Tracheal epithelial cell (primary cell): Measurements from ENCODE around the gene LPAR1. TPM values are rescaled to one million over a fixed set of nuclear protein-coding genes. Genes with fewer than 3 reads are reported as not detected.

Experiments
- total RNA-seq: library from RNA; depleted of rRNA; stranded (reverse); fragments of >200 nt; gene quantifications from 2 replicates; pipeline ENCODE4 v1.2.1, GENCODE V29; 2014

LPAR1 gene, protein sequence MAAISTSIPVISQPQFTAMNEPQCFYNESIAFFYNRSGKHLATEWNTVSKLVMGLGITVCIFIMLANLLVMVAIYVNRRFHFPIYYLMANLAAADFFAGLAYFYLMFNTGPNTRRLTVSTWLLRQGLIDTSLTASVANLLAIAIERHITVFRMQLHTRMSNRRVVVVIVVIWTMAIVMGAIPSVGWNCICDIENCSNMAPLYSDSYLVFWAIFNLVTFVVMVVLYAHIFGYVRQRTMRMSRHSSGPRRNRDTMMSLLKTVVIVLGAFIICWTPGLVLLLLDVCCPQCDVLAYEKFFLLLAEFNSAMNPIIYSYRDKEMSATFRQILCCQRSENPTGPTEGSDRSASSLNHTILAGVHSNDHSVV
- total RNA-seq, result 8.5 and 14.5 TPM in 2 replicates

DNA sequence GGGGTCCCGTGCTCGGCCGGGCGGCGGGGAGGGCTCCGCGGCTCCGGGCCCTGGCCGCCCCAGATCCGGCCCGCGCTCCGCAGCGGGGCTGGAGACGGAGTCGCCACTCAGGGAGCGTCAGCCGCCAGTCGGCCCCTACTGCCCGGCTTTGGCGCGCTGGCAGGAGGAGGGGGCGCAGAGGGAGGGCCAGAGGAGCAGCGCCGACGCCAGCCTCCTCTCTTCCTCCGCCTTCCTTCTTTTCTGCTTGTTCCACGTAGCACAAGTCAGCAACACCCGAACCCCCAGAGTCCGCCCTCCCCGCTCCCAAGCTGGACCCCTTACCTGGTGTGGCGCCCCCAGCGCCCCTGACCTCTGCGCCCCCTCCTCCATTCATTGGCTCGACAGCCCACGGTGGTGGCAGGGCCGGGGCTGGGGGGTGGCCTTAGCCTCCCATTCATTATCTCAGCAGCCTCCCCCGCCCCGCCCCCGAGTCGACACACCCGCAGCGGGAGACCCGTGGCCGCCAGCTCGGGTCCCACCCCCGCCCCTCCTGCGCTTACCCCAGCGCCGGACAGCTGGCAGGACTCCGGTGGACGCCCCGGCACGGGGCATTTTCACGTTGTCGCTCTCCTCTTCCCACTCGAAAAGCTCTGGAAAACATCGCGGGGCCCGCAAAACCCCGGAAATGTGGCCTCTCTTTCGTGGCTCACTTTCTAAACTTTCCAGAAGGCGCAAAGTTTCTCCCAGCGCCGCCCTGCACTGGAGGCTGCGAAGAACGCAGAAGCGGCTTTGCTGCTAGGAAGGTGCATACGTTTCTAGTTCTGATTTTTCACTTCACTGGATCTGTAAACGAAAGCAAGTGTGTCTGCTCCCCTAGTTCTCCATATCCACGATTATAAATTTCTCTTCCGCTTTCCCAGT is at the start of gene LPAR1:
LPAR1 (minus strand) TSS at position 140 of the 900 bp plus-strand sequence. CDS start 66,353 bp downstream, outside the sequence.

